Measurements from ENCODE around the gene CCL22. TPM values are rescaled to one million over a fixed set of nuclear protein-coding genes. Genes with fewer than 3 reads are reported as not detected.
"Not testable (repeated sequence)": the region's sequence is repeated elsewhere in the genome, so short reads cannot be mapped to it uniquely, and the experiment has no call there.

Gene CCL22
- polyA plus RNA-seq, 3 donors from 2014 or later, result not detected

DNA sequence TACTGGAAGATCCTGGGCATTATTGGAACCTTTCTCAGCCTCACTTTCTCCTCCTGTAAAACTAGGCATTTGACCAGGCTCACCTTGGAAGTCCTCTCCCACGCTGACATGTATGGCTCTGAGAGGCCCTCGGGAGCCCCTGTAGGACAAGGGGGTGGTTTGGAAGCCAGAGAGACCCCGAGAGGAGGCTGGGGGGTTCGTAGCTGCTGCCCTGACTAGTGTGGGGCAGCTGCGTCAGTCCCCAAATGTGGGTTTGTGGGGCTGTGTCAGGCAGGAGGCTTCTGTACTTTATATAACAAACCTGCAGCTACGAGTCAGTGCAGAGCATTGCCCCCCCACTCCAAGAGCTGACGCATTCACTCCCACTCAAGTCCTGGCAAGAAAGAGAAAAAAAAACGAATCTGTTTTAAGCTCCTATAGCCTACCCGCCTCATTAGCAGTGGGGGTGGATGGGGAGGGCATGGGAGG lies 15.5 kb downstream of the CCL22 start:
- no peak overlapping the region for H3K4me3 Mint-ChIP-seq
- no peaks in the 10 kb centered on the region for H3K36me3 Mint-ChIP-seq
- H3K9me3 Mint-ChIP-seq, result no peaks in the 10 kb centered on the region
- H3K27me3 Mint-ChIP-seq (ENCODE audit: low read depth in 3 of 3), result peaks cover 0 to 4% (median 2%) of the 10 kb centered on the region in 3 donors
- H3K4me1 Mint-ChIP-seq, result no peaks in the 10 kb centered on the region
- DNase-seq, result no peak
- no peak overlapping the region for H3K27ac Mint-ChIP-seq

DNA sequence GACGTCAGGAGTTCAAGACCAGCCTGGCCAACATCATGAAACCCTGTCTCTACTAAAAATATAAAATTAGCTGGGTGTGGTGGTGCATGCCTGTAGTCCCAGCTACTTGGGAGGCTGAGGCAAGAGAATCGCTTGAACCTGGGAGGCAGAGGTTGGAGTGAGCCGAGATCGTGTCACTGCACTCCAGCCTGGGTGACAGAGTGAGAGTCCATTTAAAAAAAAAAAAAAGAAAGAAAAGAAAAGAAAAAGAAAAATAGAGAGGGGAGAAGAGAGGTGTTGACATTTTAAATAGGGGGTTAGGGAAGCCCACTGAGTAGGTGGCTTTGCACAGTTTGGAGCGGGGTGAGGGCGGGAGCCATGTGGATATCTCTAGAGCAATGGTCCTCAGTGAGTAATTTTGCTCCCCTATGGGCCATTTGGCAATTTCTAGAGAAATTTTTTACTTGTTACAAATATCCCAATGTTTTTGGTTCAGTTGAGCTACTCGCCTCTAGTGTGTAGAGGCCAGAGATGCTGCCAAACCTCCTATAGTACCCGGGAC lies 16.4 kb downstream of the CCL22 start:
- H3K9me3 Mint-ChIP-seq; H3K27me3 Mint-ChIP-seq (ENCODE audit: low read depth in 3 of 3); H3K27ac Mint-ChIP-seq; H3K36me3 Mint-ChIP-seq; H3K4me1 Mint-ChIP-seq; H3K4me3 Mint-ChIP-seq; DNase-seq: not testable (repeated sequence)

DNA sequence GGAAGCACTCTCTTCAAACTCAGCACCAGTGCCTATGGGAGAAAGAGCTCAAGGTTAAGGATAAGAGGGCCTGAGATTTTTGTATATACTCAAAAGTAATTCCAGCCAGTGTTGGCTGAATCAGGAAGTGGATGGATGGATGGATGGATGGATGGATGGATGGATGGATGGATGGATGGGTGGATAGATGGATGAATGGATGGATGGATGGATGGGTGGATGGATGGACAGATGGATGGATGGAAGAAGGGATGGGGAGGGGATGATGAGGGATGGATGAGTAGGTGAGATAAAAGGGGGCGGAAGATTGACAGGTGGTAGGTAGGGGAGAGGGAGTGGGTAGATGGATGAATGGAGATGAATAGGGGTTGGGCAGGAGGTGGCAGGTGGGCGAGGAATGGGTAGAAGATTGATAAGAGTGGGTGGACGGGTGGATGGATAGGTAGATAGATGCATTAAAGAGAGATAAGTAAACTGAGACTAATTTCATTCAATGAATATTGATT lies 17.8 kb downstream of the CCL22 start:
- H3K4me1 Mint-ChIP-seq, result no peaks in the 10 kb centered on the region
- peaks cover 0 to 4% (median 2%) of the 10 kb centered on the region in 3 donors for H3K27me3 Mint-ChIP-seq (ENCODE audit: low read depth in 3 of 3)
- no peak for DNase-seq
- no peak overlapping the region for H3K27ac Mint-ChIP-seq
- no peaks in the 10 kb centered on the region for H3K9me3 Mint-ChIP-seq
- no peak overlapping the region for H3K4me3 Mint-ChIP-seq
- H3K36me3 Mint-ChIP-seq, result no peaks in the 10 kb centered on the region

DNA sequence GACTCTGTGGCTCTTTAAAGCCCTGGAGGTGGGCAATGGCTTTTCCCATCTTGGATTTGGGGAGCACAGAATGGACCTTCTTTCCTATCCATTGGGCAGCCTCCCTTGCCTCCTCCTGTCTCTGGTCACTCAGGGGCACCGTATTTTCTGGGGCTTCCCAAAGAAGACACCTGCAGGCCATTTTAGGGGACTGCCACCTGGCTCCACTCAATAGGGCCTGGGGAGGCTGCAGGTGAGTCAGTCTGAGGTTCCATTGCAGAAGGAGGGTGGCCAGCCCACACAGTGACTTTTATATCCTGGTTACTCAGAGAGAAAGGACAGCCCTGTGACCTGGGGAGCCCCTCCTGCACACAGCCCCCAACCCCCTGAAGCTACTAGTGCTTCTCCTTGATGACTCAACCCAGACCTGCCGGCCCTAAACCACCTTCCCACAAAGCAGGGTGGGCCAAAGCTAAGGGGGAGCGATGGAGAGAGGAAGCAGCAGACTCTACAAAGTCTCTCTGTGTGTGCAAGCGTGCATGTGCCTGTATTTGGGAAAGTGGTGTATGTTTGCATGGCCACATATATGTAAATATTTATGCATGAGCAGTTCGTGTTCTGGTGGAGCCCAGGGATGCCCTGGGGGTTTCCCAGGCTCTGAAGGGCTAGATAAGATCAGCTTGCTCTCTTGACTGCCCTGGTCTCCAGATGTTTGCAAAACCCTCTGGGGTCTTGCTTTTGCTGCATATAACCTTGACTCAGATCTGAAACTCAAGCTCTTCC lies 18.7 kb downstream of the CCL22 start:
- H3K4me3 Mint-ChIP-seq, result no peak overlapping the region
- H3K27me3 Mint-ChIP-seq (ENCODE audit: low read depth in 3 of 3), result peaks cover 0 to 4% (median 2%) of the 10 kb centered on the region in 3 donors
- no peaks in the 10 kb centered on the region for H3K36me3 Mint-ChIP-seq
- H3K27ac Mint-ChIP-seq, result no peak overlapping the region
- no peaks in the 10 kb centered on the region for H3K4me1 Mint-ChIP-seq
- no peak for DNase-seq
- H3K9me3 Mint-ChIP-seq, result no peaks in the 10 kb centered on the region

DNA sequence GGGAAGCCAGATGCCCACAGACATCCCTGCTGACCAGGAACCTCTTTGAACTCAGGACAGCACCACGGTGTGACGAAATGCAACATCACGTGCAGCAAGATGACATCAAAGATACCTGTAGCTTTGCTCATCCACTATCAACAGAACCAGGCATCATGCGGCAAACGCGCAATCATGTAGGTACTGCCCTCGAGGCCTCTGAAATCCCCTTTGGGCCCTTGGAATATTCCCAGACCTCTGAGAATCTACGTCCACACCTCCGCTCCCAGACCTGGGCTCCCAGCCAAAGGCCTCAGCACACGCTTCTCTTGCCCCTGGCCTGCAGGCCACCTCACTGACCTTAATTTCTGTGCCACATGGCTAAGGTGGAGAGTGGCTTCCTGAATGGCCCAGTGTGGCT lies 21.0 kb downstream of the CCL22 start:
- no peaks in the 10 kb centered on the region for H3K36me3 Mint-ChIP-seq
- H3K4me1 Mint-ChIP-seq, result no peaks in the 10 kb centered on the region
- DNase-seq, result no peak
- H3K27me3 Mint-ChIP-seq (ENCODE audit: low read depth in 3 of 3), result peaks cover 0 to 2% (median 0%) of the 10 kb centered on the region in 3 donors
- no peak overlapping the region for H3K27ac Mint-ChIP-seq
- no peaks in the 10 kb centered on the region for H3K9me3 Mint-ChIP-seq
- no peak overlapping the region for H3K4me3 Mint-ChIP-seq

DNA sequence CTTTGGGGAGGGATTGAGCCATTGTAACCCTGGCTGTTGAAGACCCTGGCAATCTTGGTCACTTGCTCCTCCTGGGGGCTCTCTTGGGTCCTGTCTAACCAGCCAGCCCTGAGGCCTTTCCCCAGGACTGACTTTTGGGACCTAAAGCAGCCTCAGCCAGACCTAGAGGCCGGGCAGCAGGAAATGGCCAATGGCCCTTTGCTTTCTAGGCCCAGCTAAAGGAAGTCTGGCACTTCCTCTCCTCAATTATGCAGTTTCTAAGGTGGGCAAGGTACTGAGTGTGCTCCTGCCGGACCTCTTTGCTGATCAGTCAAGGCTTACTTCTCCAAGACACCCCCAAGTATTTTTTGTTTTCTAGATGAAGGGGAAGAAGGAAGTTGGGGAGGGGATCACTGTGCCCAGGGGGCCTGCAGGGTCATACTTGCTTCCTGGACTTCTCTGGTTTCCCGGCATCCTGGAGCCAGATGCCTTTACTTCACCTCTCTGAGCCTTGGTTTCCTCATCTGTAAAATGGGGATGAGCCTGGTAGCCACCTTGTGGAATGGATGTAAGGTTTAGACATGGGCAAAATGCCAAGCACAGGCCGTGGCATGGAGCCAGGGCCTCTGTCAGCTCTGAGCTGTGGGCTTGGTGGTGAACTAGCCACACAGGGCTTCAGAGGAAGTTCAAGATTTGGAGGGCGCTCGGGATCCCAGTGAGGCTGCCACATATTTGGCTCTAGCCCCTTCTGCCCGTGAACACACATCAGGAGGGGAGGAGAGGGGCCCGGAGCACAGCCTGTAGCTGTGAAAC lies 22.3 kb downstream of the CCL22 start:
- no peaks in the 10 kb centered on the region for H3K36me3 Mint-ChIP-seq
- peaks cover 0 to 2% (median 0%) of the 10 kb centered on the region in 3 donors for H3K27me3 Mint-ChIP-seq (ENCODE audit: low read depth in 3 of 3)
- H3K4me1 Mint-ChIP-seq, result no peaks in the 10 kb centered on the region
- no peak overlapping the region for H3K4me3 Mint-ChIP-seq
- no peak overlapping the region for H3K27ac Mint-ChIP-seq
- DNase-seq, result no peak
- no peaks in the 10 kb centered on the region for H3K9me3 Mint-ChIP-seq

DNA sequence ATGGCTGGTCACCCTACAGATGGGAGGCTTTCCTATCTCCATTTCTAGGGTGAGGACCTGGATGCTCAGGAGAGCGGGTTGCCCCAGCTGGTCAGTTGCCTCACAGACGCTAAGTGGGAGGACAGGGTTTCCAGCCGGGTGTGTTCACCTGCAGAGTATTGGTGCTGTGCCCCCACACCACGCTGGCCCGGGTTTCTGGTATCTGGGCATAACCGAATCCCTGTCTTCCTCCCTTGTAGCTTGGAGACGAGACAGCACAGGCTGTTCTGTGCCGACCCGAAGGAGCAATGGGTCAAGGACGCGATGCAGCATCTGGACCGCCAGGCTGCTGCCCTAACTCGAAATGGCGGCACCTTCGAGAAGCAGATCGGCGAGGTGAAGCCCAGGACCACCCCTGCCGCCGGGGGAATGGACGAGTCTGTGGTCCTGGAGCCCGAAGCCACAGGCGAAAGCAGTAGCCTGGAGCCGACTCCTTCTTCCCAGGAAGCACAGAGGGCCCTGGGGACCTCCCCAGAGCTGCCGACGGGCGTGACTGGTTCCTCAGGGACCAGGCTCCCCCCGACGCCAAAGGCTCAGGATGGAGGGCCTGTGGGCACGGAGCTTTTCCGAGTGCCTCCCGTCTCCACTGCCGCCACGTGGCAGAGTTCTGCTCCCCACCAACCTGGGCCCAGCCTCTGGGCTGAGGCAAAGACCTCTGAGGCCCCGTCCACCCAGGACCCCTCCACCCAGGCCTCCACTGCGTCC lies 23.4 kb downstream of the CCL22 start:
- no peak overlapping the region for H3K27ac Mint-ChIP-seq
- no peaks in the 10 kb centered on the region for H3K27me3 Mint-ChIP-seq (ENCODE audit: low read depth in 3 of 3)
- no peaks in the 10 kb centered on the region for H3K9me3 Mint-ChIP-seq
- H3K4me3 Mint-ChIP-seq, result no peak overlapping the region
- no peaks in the 10 kb centered on the region for H3K36me3 Mint-ChIP-seq
- DNase-seq, result no peak
- no peaks in the 10 kb centered on the region for H3K4me1 Mint-ChIP-seq

DNA sequence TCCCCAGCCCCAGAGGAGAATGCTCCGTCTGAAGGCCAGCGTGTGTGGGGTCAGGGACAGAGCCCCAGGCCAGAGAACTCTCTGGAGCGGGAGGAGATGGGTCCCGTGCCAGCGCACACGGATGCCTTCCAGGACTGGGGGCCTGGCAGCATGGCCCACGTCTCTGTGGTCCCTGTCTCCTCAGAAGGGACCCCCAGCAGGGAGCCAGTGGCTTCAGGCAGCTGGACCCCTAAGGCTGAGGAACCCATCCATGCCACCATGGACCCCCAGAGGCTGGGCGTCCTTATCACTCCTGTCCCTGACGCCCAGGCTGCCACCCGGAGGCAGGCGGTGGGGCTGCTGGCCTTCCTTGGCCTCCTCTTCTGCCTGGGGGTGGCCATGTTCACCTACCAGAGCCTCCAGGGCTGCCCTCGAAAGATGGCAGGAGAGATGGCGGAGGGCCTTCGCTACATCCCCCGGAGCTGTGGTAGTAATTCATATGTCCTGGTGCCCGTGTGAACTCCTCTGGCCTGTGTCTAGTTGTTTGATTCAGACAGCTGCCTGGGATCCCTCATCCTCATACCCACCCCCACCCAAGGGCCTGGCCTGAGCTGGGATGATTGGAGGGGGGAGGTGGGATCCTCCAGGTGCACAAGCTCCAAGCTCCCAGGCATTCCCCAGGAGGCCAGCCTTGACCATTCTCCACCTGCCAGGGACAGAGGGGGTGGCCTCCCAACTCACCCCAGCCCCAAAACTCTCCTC lies 24.1 kb downstream of the CCL22 start:
- H3K36me3 Mint-ChIP-seq, result no peaks in the 10 kb centered on the region
- no peaks in the 10 kb centered on the region for H3K4me1 Mint-ChIP-seq
- no peak overlapping the region for H3K4me3 Mint-ChIP-seq
- H3K27me3 Mint-ChIP-seq (ENCODE audit: low read depth in 3 of 3), result no peaks in the 10 kb centered on the region
- no peaks in the 10 kb centered on the region for H3K9me3 Mint-ChIP-seq
- no peak for DNase-seq
- H3K27ac Mint-ChIP-seq, result no peak overlapping the region

DNA sequence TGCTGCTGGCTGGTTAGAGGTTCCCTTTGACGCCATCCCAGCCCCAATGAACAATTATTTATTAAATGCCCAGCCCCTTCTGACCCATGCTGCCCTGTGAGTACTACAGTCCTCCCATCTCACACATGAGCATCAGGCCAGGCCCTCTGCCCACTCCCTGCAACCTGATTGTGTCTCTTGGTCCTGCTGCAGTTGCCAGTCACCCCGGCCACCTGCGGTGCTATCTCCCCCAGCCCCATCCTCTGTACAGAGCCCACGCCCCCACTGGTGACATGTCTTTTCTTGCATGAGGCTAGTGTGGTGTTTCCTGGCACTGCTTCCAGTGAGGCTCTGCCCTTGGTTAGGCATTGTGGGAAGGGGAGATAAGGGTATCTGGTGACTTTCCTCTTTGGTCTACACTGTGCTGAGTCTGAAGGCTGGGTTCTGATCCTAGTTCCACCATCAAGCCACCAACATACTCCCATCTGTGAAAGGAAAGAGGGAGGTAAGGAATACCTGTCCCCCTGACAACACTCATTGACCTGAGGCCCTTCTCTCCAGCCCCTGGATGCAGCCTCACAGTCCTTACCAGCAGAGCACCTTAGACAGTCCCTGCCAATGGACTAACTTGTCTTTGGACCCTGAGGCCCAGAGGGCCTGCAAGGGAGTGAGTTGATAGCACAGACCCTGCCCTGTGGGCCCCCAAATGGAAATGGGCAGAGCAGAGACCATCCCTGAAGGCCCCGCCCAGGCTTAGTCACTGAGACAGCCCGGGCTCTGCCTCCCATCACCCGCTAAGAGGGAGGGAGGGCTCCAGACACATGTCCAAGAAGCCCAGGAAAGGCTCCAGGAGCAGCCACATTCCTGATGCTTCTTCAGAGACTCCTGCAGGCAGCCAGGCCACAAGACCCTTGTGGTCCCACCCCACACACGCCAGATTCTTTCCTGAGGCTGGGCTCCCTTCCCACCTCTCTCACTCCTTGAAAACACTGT lies 25.0 kb downstream of the CCL22 start:
- no peak for DNase-seq
- Mint-ChIP-seq H3K36me3 (no peaks in the 10 kb centered on the region), H3K9me3 (no peaks in the 10 kb centered on the region), H3K27ac (no peak overlapping the region), H3K4me1 (no peaks in the 10 kb centered on the region), H3K4me3 (no peak overlapping the region), H3K27me3 (ENCODE audit: low read depth in 3 of 3) (peaks cover 0 to 3% (median 0%) of the 10 kb centered on the region in 3 donors)

DNA sequence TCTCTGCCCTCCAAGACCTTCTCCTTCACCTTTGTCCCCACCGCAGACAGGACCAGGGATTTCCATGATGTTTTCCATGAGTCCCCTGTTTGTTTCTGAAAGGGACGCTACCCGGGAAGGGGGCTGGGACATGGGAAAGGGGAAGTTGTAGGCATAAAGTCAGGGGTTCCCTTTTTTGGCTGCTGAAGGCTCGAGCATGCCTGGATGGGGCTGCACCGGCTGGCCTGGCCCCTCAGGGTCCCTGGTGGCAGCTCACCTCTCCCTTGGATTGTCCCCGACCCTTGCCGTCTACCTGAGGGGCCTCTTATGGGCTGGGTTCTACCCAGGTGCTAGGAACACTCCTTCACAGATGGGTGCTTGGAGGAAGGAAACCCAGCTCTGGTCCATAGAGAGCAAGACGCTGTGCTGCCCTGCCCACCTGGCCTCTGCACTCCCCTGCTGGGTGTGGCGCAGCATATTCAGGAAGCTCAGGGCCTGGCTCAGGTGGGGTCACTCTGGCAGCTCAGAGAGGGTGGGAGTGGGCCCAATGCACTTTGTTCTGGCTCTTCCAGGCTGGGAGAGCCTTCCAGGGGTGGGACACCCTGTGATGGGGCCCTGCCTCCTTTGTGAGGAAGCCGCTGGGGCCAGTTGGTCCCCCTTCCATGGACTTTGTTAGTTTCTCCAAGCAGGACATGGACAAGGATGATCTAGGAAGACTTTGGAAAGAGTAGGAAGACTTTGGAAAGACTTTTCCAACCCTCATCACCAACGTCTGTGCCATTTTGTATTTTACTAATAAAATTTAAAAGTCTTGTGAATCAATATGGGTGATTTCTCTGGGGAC lies 25.9 kb downstream of the CCL22 start:
- Mint-ChIP-seq H3K4me1 (no peaks in the 10 kb centered on the region), H3K36me3 (no peaks in the 10 kb centered on the region), H3K4me3 (no peak overlapping the region), H3K27ac (no peak overlapping the region), H3K9me3 (no peaks in the 10 kb centered on the region), H3K27me3 (ENCODE audit: low read depth in 3 of 3) (peaks cover 0 to 3% (median 0%) of the 10 kb centered on the region in 3 donors)
- no peak for DNase-seq

DNA sequence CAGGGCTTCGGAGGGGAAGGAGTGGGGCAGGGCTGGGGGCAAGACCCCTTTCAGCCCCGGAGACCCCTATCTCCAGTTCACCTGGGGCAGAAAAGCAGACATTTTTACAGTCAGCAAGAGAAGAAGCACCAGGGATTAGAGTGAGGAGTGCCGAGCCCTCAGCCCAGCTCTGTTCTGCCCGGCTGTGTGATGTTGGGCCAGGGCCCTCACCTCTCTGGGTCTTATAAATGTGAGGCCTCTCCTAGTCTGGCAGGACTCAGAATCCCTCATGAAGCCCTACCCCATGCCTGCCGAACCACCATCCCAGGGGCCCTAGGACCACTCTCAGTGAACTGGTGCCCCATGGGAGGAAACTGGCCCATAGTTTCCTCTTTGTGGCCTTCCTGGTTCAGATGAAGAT lies 26.5 kb downstream of the CCL22 start:
- Mint-ChIP-seq H3K9me3 (no peaks in the 10 kb centered on the region), H3K27me3 (ENCODE audit: low read depth in 3 of 3) (peaks cover 0 to 3% (median 0%) of the 10 kb centered on the region in 3 donors), H3K4me3 (no peak overlapping the region), H3K4me1 (no peaks in the 10 kb centered on the region), H3K27ac (no peak overlapping the region), H3K36me3 (no peaks in the 10 kb centered on the region)
- no peak for DNase-seq
